NCI-H526 (cell line): ENCODE results near the gene GSE1.

Experiments
- DNase-seq, 2 experiments: peaks; one replicate each; lab custom pipeline; 2025; lab: John Stamatoyannopoulos, UW

Gene GSE1

DNA sequence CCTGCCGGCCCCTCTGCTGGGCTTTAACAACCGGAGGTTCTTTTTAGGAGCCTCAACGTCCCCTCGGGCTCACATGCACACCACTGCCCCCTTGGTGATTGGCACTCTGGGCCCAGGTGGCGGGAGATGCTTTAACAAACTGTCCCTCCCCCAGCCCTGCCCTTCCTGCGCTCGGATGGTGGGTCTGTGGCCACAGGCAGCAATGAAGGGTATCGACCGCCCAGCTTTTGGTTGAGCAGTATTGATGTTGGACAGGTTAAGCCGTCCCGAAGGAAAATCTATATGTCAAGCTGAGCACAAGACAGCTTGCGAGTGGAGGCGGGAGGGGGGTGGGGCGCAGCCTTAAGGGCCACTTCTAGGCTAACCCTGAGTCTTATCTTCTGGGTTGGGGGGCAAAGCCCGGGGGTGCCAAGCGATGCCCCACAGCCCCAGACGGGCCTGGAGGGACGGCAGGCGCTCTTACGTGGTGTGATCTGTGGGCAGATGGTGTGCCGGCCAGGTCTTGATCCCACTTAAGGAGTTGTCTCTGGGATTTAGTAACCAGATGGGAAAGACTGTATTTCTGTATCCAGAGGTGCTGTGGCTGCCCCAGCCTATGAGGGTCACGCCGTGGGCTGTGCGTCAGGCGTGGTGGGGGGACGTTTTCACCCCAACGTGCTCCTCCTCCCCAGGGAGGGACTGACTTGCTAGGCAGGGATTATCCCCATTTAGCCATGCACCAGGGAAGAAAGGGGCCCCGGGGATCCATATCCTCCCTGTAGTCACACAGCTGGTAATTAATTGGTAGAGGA is 6.2 kb downstream of the GSE1 start:
- no peak for DNase-seq

DNA sequence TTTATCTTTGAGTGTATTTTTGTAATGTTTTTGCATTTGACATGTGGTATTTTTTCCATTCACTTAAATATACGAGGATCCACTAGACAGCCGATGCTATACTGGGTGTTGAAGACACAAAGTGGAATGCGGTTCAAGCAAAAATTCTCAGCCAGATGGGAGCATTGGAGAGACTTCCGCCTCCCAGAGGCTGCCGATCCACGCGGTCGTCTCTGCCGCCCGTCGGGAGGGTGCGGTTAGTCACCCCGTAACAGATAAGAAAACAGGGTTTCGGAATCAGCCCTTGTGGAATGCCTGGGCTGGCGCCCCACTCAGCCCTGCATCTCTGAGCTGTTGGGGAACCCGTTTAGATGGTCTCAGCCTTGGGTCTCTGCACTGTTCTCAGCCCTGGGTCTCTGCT is 7.3 kb downstream of the GSE1 start:
- DNase-seq: no peak

DNA sequence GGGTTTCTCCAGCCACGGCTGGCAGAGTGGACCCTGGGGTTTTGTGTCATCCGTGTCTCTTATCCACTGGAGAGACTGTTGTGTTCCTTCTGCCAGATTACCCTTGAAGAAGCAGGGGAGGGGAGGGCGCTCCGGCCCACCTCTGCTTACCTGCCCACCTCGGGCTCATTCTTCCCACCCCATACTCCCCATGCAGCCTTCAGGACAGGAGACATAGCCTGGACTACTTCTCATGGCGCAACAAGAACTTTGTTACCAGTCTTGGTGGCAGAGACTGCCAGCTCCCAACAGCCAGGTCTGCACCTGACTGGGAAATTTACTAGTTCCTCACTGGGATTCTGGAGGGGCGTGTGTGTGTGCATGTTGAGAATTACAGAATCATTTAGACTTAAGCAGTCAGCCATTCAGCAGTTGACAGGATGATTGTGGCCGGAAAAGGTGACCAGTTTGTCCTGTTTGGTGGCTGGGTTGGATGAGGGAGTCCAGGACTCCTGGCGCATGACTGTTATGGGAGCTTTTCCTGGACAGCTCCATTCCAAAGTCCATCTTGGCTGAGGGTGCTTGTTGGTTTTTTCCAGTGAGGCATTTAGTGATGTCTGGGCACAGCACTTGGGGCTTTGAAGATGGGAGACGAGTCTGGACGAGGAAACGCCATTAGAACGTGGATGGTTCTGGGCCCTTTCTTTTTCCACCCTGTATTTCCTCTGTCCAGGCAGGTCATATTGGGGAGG is 8.7 kb downstream of the GSE1 start:
- peak in 1 of 2 experiments; percentile 39 for DNase-seq

DNA sequence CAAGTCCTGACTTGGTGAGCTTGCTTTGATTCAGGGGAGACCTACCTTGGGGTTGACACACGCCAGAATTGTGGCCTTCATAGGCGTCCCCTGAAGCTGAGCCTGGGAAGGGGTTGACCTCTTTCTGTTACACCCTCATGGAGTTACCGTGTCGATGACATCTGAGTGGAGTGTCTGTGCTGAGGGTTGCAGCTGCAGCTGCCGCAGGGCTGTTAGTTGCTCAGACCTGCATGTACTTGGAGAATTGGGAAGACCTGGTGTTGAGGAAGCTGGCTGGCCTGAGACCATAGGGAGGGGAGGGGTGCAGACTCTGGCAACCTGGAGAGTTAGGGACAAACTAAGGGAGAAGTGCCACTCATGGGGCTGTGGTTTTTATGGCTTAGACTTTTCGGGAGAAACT is 9.6 kb downstream of the GSE1 start:
- no peak for DNase-seq

DNA sequence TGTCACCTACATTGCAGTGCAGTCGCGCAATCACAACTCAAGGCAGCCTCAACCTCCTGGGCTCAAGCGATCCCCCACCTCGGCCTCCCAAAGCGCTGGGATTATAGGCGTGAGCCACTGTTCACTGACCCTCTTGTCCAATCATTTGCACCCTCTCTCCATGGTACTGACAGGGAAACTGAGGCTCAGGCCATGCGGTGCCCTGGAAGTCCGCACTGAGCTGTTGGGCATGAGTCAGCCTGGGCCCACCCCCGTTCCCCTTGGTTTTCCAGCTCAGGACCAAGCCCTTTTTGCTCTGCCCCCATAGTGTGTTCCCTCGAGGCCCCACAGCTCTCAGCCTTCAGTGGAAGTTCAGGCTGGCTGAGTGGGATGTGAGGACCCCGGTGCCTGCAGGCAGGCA is 10.1 kb downstream of the GSE1 start:
- no peak for DNase-seq

DNA sequence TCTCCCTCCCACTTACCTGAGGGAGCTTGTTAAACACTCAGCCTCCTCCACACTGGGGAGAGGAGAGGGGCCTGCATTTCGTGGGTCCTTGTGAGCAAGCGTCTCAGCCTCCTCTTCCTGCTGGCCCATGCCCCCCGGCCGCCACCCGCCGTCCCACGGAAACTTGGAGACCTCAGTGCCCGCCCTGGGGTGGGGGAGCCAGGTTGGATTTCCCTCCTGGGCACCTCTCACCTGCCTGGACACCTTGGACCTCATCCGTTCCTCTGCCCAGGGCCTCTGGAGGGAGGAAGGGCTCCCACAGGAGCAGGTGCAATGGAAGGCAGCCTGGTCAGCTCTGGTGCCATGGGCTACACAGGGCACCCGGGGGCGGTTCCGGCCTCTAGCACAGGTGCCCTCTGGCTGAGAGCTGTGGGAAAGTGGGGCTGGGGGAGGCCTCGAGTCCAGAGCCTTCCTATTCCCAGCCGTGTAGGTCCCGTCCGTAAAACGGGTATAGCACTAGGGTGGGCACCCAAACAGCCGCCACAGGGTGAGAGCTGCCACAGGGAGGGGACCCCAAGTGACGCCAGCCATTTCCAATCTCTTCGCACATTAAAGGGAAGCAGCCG is 11.0 kb downstream of the GSE1 start:
- DNase-seq: no peak

DNA sequence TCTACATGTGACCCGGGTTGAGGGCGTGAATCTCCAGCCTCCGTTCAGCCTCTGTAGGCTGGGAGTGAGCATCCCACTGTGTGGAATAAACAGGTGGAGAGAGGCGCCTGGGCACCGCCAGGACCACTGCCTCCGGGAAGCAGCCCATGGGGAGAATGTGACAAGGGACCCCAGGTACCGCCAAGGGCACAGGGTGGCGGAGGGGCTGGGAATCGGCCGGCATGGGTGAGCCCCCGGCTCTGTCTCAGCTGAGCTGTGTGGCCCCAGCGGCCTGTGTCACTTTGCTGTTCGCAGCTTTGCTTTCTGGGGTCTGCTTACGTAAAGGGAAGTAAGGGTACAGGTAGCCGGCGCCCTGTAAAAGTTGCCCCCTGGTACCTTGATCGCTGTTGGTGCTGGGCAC is 11.5 kb downstream of the GSE1 start:
- no peak for DNase-seq

DNA sequence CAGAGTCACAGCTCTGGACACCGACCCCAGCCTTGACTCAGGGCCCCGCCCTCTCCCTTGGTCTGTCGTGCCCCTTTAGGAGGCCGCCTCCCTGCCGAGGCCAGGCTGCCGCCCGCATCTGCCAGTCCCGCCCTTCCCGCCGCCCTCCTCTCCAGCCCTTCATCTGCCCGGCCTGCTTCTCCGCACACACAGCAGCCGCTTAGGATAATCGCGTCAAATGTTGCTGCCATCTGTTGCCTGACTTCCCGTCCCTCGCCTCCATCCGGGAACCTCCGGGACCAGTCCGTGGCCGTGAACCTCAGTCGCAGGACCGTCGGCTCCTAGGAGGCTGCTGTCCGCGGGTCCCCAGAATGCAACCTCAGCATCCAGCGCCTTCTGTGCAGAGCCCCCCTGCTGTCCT is 11.9 kb downstream of the GSE1 start:
- peak; percentile 23 to 69 for DNase-seq

DNA sequence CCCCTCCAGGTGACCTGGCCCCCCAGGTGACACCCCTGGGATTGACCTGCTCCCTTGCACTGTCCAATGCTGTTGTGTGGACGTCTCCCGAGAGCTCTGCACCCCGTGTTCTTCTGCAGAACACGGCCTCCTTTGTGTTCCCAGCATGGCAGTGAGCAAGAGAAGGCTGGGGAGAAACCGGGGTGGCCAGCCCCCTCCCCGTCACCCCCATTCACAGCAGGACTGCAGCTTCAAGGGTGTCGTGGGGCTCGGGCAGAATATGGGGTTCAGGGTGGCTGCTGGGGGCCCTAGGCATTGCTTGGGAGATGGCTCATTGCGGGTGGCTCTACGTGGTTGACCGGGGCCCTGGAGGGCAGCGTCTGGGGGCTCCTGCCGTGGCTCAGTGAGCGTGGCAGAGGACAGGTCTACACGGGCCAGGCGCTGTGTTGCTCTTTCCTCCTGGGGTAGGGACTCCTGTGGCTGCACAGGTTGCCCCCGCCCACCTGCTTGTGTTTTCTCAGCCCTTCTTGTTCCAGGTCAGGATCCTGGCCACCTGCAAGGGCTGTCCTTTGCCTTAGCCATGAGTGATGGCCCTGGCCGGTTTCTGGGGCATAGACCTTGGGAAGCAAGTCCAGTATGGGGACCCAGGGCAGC is 12.5 kb downstream of the GSE1 start:
- DNase-seq: no peak

DNA sequence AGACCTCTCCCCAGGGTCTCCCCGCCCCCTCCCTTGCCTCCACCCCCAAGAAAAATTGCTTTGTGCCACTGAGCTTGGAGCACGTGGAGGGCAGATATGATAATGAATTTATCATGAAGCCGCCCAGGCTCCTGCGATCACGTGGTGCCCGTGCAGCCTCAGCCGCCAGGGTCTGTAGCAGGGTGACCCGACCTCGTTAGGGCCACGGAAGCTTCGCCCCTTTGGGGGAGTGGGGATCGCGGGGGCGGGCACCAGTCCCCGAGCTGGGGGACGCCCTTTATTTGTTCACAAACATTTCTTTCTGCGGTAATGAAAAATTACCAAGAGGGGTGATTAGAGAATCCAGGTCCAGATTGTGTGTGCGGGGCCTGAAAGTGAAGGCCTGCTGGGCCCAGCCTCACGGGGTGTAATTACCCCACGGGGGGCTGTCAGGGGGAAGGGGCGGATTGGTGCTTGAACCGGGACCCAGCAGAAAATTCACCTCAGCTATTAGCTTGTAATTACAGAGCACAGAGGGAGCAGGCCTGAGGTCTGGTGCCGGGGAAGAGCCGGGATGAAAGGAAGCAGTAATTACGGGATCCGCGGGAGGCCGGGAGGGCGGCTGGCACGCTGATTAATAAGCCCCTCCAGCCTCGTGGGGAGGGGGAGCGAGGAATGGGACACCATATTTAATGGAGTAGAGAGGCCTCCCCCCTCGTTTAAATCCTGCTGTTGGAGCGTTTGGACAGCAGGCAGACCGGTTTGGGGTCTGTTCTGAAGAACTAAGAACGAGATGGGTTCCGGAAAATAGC is 13.3 kb downstream of the GSE1 start:
- DNase-seq: peak in 1 of 2 experiments; percentile 67

DNA sequence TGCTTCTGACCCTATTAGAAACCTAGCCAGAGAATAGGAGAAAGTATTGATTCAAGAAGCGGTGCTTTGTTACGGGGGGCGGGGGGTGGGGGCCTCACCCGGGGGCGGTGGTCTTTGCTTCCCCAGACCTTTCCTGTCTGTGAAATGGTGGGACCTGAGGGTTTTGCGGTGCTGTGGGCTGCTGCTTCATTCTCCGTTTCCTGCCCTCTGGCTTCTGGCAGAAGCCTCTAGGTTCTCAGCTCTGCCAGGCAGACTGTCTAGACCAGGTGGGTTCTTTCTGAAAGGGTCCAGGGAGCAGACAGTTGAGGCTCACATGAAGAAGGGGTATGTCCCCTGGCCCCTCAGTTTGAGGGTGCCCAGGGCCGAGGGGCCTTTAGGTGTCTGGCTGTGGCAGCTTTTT is 14.0 kb downstream of the GSE1 start:
- DNase-seq: no peak

DNA sequence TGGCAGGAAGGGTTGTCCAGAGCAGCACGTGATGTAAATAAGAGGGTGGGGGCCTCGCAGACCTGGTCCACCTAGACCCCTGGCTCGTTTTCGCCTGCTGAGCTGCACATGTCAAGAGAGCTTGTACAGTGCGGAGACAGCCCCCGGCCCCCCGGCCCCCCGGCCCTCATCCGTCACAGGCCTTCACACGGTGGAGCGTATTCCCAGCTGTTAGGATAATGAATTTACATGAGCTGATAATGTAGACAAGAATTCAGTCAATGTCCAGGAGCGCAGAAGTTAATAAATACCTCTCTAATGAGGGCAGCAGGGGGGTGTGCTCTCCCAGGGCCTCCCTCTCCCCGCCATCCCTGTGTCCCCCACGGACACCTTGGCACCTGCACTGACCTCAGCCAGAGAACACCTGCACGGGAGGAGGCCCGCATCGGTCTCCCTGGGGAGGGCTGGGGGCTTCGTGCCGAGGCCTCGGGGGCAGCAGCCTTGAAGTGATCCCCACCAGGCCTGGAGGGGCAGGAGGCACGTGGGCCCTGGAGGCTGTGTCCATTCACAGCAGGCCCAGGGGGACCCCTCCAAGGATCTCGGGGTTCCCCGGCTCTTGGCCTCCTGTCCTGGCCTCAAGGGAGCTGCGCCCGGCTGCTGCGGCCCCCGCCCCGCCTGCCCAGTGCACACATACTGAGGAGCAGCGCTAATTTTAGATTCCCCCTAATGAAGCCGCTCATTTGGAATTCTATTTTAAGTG is 14.6 kb downstream of the GSE1 start:
- no peak for DNase-seq

DNA sequence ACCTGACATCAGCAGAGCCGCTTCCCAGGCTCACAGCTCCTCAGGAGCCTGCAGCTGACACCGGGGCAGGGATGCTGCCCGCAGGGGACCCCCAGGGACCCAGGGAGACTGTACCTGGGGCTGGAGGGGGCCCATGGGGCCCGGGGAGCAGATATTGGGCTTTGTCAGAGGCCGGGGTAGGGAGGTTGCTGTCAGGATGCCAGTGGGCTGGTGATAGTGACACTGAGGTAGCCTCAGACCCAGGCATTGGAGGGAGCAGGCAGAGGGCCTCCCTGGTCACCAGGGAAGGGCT is 15.1 kb downstream of the GSE1 start:
- no peak for DNase-seq

DNA sequence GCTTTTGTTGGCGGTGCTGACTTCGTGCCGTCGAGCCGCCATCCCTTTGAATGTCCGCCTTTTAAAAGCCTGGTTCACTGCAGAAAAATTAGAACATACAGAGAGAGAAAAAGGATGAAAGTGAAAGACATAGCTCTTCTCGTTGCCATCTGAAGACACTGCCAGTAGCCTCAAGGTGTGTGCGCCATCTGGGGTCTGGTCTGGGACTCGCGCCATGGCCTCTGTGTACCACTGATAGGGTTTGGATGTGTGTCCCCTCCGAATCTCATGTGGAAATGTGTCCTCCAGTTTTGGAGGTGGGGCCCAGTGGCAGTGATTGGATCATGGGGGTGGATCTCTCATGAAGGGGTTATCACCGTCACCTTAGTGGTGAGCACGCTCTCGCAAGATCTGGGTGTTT is 15.5 kb downstream of the GSE1 start:
- no peak for DNase-seq

DNA sequence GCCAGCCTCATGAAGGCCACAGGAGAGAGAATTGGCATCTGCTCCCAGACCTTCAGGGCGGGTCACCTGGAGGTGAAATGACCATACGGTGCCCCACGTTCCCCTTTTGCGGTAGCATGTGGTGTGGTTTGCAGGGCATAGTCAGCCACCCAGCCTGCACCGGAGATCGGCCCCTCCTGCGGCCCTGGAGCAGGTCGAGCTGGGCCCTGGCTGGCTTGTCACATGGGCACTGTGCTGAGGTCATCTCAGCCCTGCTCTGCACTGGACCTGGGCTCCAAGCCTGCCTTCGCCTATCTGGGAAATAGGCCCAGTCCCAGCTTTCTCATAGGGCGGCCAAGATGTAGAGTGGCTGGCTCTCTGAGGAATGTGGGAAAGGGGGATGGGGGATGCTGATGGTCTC is 16.2 kb downstream of the GSE1 start:
- no peak for DNase-seq

DNA sequence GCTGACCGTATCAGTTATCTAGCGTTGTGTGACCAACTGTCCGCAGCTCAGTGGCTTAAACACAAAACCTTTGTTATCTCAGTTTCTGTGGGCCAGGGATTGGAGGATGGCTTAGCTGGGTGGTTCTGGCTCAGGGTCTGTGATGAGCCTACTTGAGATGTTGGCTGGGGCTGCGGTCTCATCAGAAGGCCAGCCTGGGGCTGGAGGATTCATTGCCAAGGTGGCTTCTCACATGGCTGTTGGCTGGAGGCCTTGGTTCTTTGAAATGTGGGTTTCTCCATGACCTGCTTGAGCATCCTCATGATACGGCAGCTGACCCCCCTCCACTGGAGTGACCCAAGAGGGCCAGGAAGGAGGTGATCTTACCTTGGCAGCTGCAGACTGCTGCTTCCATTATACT is 16.7 kb downstream of the GSE1 start:
- no peak for DNase-seq

DNA sequence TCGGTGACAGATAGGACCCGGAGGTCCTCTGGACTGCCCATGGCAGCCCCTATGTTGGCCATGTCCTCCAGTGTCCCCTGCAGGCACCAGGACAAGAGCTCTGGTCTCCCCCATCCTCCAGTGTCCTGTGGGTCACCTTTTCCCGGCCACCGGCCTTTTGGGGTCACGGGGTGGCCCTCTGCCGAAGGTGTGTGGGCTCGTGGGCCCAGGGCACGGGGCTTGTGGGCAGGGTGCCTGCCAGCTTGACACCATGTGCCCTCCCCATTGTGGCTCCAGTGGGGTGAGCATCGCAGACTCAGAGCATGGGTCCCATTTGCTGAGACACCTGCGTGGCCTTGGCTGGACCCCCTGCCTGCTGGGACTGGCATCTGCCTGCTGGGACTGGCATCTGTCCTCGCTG is 18.1 kb downstream of the GSE1 start:
- no peak for DNase-seq

DNA sequence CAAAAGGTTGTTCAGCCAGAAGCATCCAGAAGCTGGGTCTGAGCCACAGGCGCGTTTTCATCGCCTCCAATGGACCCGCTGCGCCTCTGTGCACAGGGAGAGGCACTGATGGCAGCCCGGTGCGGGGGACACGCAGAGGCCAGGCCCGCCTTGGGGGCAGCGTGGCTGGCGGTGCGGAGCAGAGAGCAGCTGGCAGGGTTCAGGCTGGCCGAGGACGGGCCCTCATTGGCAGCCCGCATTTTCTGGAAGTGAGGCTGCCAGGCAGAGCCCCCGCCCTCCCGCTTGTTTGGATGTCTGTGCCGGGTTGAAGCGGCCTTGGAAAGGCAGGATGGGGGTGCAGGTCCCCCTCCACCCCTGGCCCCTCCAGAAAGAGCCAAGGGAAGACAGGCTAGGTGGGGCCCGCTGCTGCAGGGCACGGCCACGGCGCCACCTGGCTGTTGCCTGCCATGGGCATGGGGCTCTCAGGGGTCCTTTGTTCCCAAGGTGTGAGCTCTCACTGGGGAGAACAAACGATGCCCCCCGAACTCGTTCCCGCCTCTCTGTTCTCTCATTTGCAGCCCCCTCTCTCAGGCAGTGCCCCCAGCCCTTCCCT is 18.8 kb downstream of the GSE1 start:
- DNase-seq: no peak

DNA sequence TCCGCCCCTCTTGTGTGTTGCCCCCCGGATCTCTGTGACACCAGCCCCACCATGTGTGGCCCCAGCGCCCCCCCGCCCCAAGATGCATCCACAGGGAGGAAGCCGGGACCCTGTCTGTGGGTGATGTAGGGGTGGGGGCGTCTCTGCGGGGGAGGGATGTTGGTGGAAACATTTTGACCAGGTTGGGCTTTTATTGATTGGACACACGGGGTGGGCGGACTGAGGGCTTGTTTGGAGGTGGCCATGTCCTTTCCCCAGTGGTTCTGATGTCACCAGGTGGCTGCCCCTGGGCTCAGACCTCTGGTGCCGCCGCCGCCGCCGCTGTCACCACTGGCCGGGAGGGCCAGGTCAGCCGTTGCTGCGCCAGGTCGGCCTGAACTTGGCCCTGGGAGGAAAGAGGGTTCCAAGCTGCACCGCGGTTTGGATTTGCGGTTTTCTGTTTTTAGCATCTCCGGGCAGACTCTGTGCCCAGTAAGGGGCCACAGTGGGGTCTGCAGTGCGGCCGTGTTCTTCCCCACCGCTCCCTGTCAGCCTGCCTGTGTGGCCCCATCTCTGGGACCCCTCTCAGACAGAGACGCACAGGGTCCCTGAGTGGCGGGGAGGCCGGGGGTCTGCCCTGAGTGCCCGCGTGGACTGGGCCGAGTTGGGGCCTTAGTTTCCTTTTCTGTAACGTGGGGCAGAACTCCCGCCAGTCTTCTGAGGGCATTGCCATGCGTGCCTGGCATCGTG is 19.8 kb downstream of the GSE1 start:
- no peak for DNase-seq

DNA sequence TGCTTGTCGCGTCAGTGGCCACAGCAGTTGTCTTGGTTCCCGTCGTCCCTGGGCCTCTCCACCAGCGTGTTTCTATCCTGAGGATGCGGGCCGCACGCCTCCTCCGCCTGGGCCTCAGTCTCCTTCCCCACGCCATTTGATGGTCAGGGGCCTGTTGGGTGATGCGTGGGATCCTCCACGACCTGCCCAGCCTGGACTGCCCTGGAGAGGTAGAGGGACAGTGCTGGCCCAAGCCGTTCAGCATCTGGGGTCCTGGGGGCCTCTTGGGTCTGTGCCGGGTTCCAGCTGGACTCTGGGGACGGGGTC is 20.3 kb downstream of the GSE1 start:
- DNase-seq: no peak

DNA sequence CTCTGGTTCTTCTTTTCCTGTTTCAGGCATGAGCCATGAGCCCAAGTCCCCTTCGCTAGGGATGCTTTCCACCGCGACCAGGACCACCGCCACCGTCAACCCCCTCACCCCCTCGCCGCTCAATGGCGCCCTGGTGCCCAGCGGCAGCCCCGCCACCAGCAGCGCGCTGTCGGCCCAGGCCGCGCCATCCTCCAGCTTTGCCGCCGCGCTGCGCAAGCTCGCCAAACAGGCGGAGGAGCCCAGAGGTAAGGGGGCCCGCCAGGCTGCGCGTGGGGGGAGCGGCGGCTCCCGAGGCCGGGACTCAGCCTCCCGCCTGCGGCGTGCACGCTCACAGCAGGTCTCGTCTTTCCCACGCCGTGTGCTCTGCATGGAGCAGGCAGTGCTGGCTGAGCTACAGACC is 20.8 kb downstream of the GSE1 start:
- DNase-seq: no peak
